ENCODE data around the gene YWHAQ. TPM values are rescaled to one million over a fixed set of nuclear protein-coding genes. Genes with fewer than 3 reads are reported as not detected.

Gene YWHAQ
- total RNA-seq, 1 donor from 2014 or later = 408 TPM

GRCh38 chr2:9664365-9664764 lies 33.6 kb upstream of the YWHAQ start:
- FAIRE-seq = no peak
- TF ChIP-seq CTCF (IDR thresholded peaks at IDR 0.05; ENCODE audit: insufficient read depth, low read depth, low read length) = no peak
- no peak for TF ChIP-seq EZH2 (IDR thresholded peaks at IDR 0.05; ENCODE audit: insufficient read depth, low read length)

GRCh38 chr2:9663008-9663879 lies 32.4 kb upstream of the YWHAQ start:
- DNase-seq (ENCODE audit: low read depth) (no peak), FAIRE-seq (no peak)
- H3K27me3 Mint-ChIP-seq (ENCODE audit: low read depth, unreplicated experiment) = peaks cover 13% of the 10 kb centered on the region
- no peak overlapping the region for H3K4me3 Mint-ChIP-seq (ENCODE audit: unreplicated experiment)
- Histone ChIP-seq H3K4me2 (ENCODE audit: low read length) (no peak overlapping the region), H3K4me3 (ENCODE audit: insufficient read depth, low read depth, low read length) (no peak overlapping the region), H3K27me3 (ENCODE audit: insufficient read depth, low read length) (no peaks in the 10 kb centered on the region), H3K9me3 (ENCODE audit: insufficient read depth, low read depth, low read length) (no peaks in the 10 kb centered on the region), H4K20me1 (ENCODE audit: insufficient read depth, low read length) (no peaks in the 10 kb centered on the region), H3K9ac (ENCODE audit: low read length) (no peak overlapping the region), H2AFZ (ENCODE audit: low read depth, low read length) (no peak overlapping the region), H3K36me3 (ENCODE audit: insufficient read depth, low read length) (no peaks in the 10 kb centered on the region), H3K79me2 (ENCODE audit: insufficient read depth, low read length) (no peaks in the 10 kb centered on the region), H3K4me1 (ENCODE audit: insufficient read depth, low read length) (peaks cover 19% of the 10 kb centered on the region), H3K27ac (ENCODE audit: low read depth, low read length) (no peak overlapping the region)
- H3K4me1 Mint-ChIP-seq (ENCODE audit: low read depth, unreplicated experiment) = peaks cover 9% of the 10 kb centered on the region
- H3K36me3 Mint-ChIP-seq (ENCODE audit: low read depth, unreplicated experiment) = no peaks in the 10 kb centered on the region
- TF ChIP-seq CTCF (IDR thresholded peaks at IDR 0.05; ENCODE audit: insufficient read depth, low read depth, low read length) (no peak), EZH2 (IDR thresholded peaks at IDR 0.05; ENCODE audit: insufficient read depth, low read length) (no peak)
- H3K9me3 Mint-ChIP-seq (ENCODE audit: unreplicated experiment) = peaks cover 4% of the 10 kb centered on the region
- H3K27ac Mint-ChIP-seq (ENCODE audit: unreplicated experiment) = no peak overlapping the region

More at GRCh38 chr2:9664365-9664764, 33.6 kb upstream of the YWHAQ start:
- H3K27me3 Mint-ChIP-seq (ENCODE audit: low read depth, unreplicated experiment) = peaks cover 13% of the 10 kb centered on the region
- Histone ChIP-seq H3K9ac (ENCODE audit: low read length) (no peak overlapping the region), H4K20me1 (ENCODE audit: insufficient read depth, low read length) (no peaks in the 10 kb centered on the region), H3K4me1 (ENCODE audit: insufficient read depth, low read length) (peaks cover 18% of the 10 kb centered on the region), H3K4me3 (ENCODE audit: insufficient read depth, low read depth, low read length) (no peak overlapping the region), H3K36me3 (ENCODE audit: insufficient read depth, low read length) (no peaks in the 10 kb centered on the region), H3K27me3 (ENCODE audit: insufficient read depth, low read length) (no peaks in the 10 kb centered on the region), H3K27ac (ENCODE audit: low read depth, low read length) (no peak overlapping the region), H3K79me2 (ENCODE audit: insufficient read depth, low read length) (no peaks in the 10 kb centered on the region), H3K9me3 (ENCODE audit: insufficient read depth, low read depth, low read length) (no peaks in the 10 kb centered on the region), H3K4me2 (ENCODE audit: low read length) (no peak overlapping the region), H2AFZ (ENCODE audit: low read depth, low read length) (no peak overlapping the region)
- H3K4me3 Mint-ChIP-seq (ENCODE audit: unreplicated experiment) = no peak overlapping the region
- peaks cover 2% of the 10 kb centered on the region for H3K4me1 Mint-ChIP-seq (ENCODE audit: low read depth, unreplicated experiment)
- no peaks in the 10 kb centered on the region for H3K36me3 Mint-ChIP-seq (ENCODE audit: low read depth, unreplicated experiment)
- peak overlapping the region; percentile 1 for H3K27ac Mint-ChIP-seq (ENCODE audit: unreplicated experiment)
- no peak for DNase-seq (ENCODE audit: low read depth)
- peaks cover 4% of the 10 kb centered on the region for H3K9me3 Mint-ChIP-seq (ENCODE audit: unreplicated experiment)

GRCh38 chr2:9661261-9661660 lies 30.5 kb upstream of the YWHAQ start:
- Histone ChIP-seq H3K79me2 (ENCODE audit: insufficient read depth, low read length) (no peaks in the 10 kb centered on the region), H3K27ac (ENCODE audit: low read depth, low read length) (no peak overlapping the region), H4K20me1 (ENCODE audit: insufficient read depth, low read length) (no peaks in the 10 kb centered on the region), H3K9ac (ENCODE audit: low read length) (no peak overlapping the region), H3K4me3 (ENCODE audit: insufficient read depth, low read depth, low read length) (no peak overlapping the region), H3K4me1 (ENCODE audit: insufficient read depth, low read length) (peaks cover 21% of the 10 kb centered on the region), H3K9me3 (ENCODE audit: insufficient read depth, low read depth, low read length) (no peaks in the 10 kb centered on the region), H2AFZ (ENCODE audit: low read depth, low read length) (no peak overlapping the region), H3K27me3 (ENCODE audit: insufficient read depth, low read length) (no peaks in the 10 kb centered on the region), H3K4me2 (ENCODE audit: low read length) (no peak overlapping the region), H3K36me3 (ENCODE audit: insufficient read depth, low read length) (no peaks in the 10 kb centered on the region)
- Mint-ChIP-seq H3K27me3 (ENCODE audit: low read depth, unreplicated experiment) (peaks cover 13% of the 10 kb centered on the region), H3K4me3 (ENCODE audit: unreplicated experiment) (no peak overlapping the region), H3K4me1 (ENCODE audit: low read depth, unreplicated experiment) (peaks cover 25% of the 10 kb centered on the region), H3K36me3 (ENCODE audit: low read depth, unreplicated experiment) (peaks cover 2% of the 10 kb centered on the region), H3K27ac (ENCODE audit: unreplicated experiment) (no peak overlapping the region), H3K9me3 (ENCODE audit: unreplicated experiment) (peaks cover 4% of the 10 kb centered on the region)
- no peak for DNase-seq (ENCODE audit: low read depth)
- TF ChIP-seq EZH2 (IDR thresholded peaks at IDR 0.05; ENCODE audit: insufficient read depth, low read length) (no peak), CTCF (IDR thresholded peaks at IDR 0.05; ENCODE audit: insufficient read depth, low read depth, low read length) (no peak)
- FAIRE-seq = no peak

All from astrocyte (in vitro differentiated cells and primary cell).